GM19240 (cell line): ENCODE data around the gene SPINK5.

Source experiments
- DNase-seq: peaks from one replicate; pipeline ENCODE4 v3.0.0; 2011; ENCODE audit warnings: low spot score; ENCODE audit not compliant: insufficient read length

Gene SPINK5

GRCh38 chr5:148091991-148092964, 28.5 kb downstream of the SPINK5 start:
- DNase-seq = no peak

GRCh38 chr5:148094336-148094735, 30.6 kb downstream of the SPINK5 start:
- DNase-seq = no peak

- DNase-seq = no peak
Measured at GRCh38 chr5:148104226-148104625, 40.4 kb downstream of the SPINK5 start.

GRCh38 chr5:148107608-148108007, 43.8 kb downstream of the SPINK5 start:
- no peak for DNase-seq

- DNase-seq = no peak
Measured at GRCh38 chr5:148113243-148113642, 49.5 kb downstream of the SPINK5 start.

GRCh38 chr5:148120317-148120716, 56.5 kb downstream of the SPINK5 start:
- no peak for DNase-seq

GRCh38 chr5:148125641-148126040, 61.9 kb downstream of the SPINK5 start:
- DNase-seq = no peak

- no peak for DNase-seq
Measured at GRCh38 chr5:148135091-148136048, 71.6 kb downstream of the SPINK5 start.

- DNase-seq = no peak
Measured at GRCh38 chr5:148140846-148141245, 77.1 kb downstream of the SPINK5 start.

GRCh38 chr5:148141645-148142044, 77.9 kb downstream of the SPINK5 start:
- DNase-seq = no peak

GRCh38 chr5:148145916-148146315, 82.1 kb downstream of the SPINK5 start:
- DNase-seq = no peak

GRCh38 chr5:148146487-148146886, 82.7 kb downstream of the SPINK5 start:
- DNase-seq = no peak

GRCh38 chr5:148147415-148147814, 83.6 kb downstream of the SPINK5 start:
- DNase-seq = no peak

GRCh38 chr5:148151872-148152271, 88.1 kb downstream of the SPINK5 start:
- no peak for DNase-seq

- no peak for DNase-seq
Measured at GRCh38 chr5:148152781-148153180, 89.0 kb downstream of the SPINK5 start.

- no peak for DNase-seq
Measured at GRCh38 chr5:148156609-148157008, 92.8 kb downstream of the SPINK5 start.

GRCh38 chr5:148162038-148162437, 98.3 kb downstream of the SPINK5 start:
- no peak for DNase-seq

GRCh38 chr5:148163345-148163744, 99.6 kb downstream of the SPINK5 start:
- DNase-seq = no peak

- no peak for DNase-seq
Measured at GRCh38 chr5:148166550-148167283, 102.9 kb downstream of the SPINK5 start.

GRCh38 chr5:148168246-148168645, 104.5 kb downstream of the SPINK5 start, which contains the start of gene SPINK14:
Gene SPINK14, plus strand, starts transcription at chr5:148168546. Its CDS starts 1,187 bp downstream, at chr5:148169733.
- DNase-seq = no peak

- no peak for DNase-seq
Measured at GRCh38 chr5:148172377-148172776, 108.6 kb downstream of the SPINK5 start.
